Uterus (tissue), 2 donors: ENCODE data around the gene GABRG3.

Experiments used
- CTCF ChIP-seq, 4 experiments: fragments of 200-600 bp in 2 of 4; fragments of 450-650 bp in 2 of 4; sonication (generic) in 2 of 4; IDR thresholded peaks; one replicate each; pipeline ENCODE4 v1.5.1; 2016 to 2019; ENCODE audit warnings: antibody characterized with exemption in 4 of 4, mild to moderate bottlenecking in 2 of 4, moderate library complexity in 1 of 4
- POLR2A ChIP-seq, 2 donors: fragments of 450-650 bp; IDR thresholded peaks; one replicate each; pipeline ENCODE4 v1.6.1; 2016; ENCODE audit warnings: antibody characterized with exemption in 2 of 2, mild to moderate bottlenecking in 1 of 2, moderate library complexity in 1 of 2

GRCh38 chr15:27046880-27047279 lies 75.9 kb downstream of the GABRG3 start:
- TF ChIP-seq CTCF (IDR thresholded peaks at IDR 0.05), result no peak
- no peak for TF ChIP-seq POLR2A (IDR thresholded peaks at IDR 0.05)
